SK-N-SH treated with all-trans-retinoic acid at 6 μM for 48 hours (cell line): ENCODE measurements around the gene TERC.

Experiments used
- ISL1 ChIP-seq: fragments of 250-450 bp; sonication (Bioruptor Pico); IDR thresholded peaks from 2 replicates; pipeline ENCODE4 v2.1.2; 2022; ENCODE audit warnings: mild to moderate bottlenecking, moderate library complexity
- PPARA ChIP-seq: fragments of 250-450 bp; sonication (Bioruptor Pico); IDR thresholded peaks from 2 replicates; pipeline ENCODE4 v1.5.0; 2020; ENCODE audit warnings: mild to moderate bottlenecking, borderline replicate concordance
- RARB ChIP-seq: fragments of 250-450 bp; sonication (Bioruptor Pico); IDR thresholded peaks from 2 replicates; pipeline ENCODE4 v1.8.0; 2021; ENCODE audit warnings: mild to moderate bottlenecking, moderate library complexity
- SNAI2 ChIP-seq: fragments of 250-450 bp; sonication (Bioruptor Pico); IDR thresholded peaks from 2 replicates; pipeline ENCODE4 v1.5.0; 2020; ENCODE audit warnings: mild to moderate bottlenecking, moderate library complexity
- ZC3H10 ChIP-seq: fragments of 250-450 bp; sonication (Bioruptor Pico); IDR thresholded peaks from 2 replicates; pipeline ENCODE4 v1.5.1; 2021; ENCODE audit warnings: mild to moderate bottlenecking, moderate library complexity
- ZFP30 ChIP-seq: fragments of 450-650 bp; formaldehyde crosslinking; IDR thresholded peaks from 2 replicates; pipeline ENCODE4 v1.5.0; 2022; ENCODE audit warnings: mild to moderate bottlenecking, moderate library complexity
- ZNF565 ChIP-seq: fragments of 450-650 bp; formaldehyde crosslinking; conservative IDR thresholded peaks from 2 replicates; pipeline ENCODE4 v1.5.0; 2020; ENCODE audit warnings: low read depth, mild to moderate bottlenecking, moderate library complexity
- TF ChIP-seq, protein P1 (sequence below): fragments of 250-450 bp; sonication (Bioruptor Pico); IDR thresholded peaks from 2 replicates; pipeline ENCODE4 v1.5.1; 2020; ENCODE audit warnings: low read depth, mild to moderate bottlenecking, moderate library complexity
- TF ChIP-seq, protein P2 (sequence below): fragments of 250-450 bp; sonication (Bioruptor Pico); IDR thresholded peaks from 2 replicates; pipeline ENCODE4 v1.5.1; 2021; ENCODE audit warnings: mild to moderate bottlenecking, moderate library complexity
- TF ChIP-seq, protein P3 (sequence below): fragments of 250-450 bp; sonication (Bioruptor Pico); IDR thresholded peaks from 2 replicates; pipeline ENCODE4 v1.8.0; 2020; ENCODE audit warnings: mild to moderate bottlenecking, moderate library complexity, borderline replicate concordance

DNA sequence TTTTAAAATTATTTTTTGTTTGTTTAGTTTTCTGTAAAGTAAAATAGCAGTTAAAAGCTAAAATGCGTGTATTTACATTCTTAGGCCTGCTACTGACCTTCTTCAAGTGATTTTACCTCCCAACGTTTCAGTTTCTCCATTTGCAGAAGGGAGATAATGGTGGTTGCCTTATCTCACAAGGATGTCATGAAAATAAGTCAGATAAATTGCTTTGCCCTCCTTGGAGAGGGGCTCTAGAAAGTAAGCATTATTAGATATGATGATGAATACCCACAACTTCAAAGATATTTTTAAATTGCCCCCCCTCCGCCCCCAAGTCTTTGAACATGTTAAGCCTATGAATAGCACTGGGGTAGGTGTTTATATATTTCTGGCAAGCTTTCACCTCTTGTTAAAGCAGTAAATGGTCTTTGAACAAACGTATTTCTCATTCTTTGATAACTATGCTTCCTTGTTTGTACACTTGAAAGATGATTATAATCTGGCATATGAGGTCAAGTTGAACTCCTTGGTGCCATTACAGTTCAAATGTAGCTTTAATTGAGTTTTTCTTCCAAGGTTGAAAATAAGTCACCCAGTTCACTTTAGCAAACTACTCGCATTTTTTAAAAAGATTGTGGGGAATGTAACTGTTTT lies 6.4 kb downstream of the TERC start:
- TF ChIP-seq, protein P1, sequence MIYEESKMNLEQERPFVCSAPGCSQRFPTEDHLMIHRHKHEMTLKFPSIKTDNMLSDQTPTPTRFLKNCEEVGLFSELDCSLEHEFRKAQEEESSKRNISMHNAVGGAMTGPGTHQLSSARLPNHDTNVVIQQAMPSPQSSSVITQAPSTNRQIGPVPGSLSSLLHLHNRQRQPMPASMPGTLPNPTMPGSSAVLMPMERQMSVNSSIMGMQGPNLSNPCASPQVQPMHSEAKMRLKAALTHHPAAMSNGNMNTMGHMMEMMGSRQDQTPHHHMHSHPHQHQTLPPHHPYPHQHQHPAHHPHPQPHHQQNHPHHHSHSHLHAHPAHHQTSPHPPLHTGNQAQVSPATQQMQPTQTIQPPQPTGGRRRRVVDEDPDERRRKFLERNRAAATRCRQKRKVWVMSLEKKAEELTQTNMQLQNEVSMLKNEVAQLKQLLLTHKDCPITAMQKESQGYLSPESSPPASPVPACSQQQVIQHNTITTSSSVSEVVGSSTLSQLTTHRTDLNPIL: no peak
- TF ChIP-seq ZFP30 (no peak), SNAI2 (CRISPR knock-in tag) (no peak), ZC3H10 (CRISPR knock-in tag) (no peak), ISL1 (no peak), PPARA (CRISPR knock-in tag) (no peak), ZNF565 (CRISPR knock-in tag) (no peak), RARB (CRISPR knock-in tag) (no peak)
- TF ChIP-seq, protein P2, sequence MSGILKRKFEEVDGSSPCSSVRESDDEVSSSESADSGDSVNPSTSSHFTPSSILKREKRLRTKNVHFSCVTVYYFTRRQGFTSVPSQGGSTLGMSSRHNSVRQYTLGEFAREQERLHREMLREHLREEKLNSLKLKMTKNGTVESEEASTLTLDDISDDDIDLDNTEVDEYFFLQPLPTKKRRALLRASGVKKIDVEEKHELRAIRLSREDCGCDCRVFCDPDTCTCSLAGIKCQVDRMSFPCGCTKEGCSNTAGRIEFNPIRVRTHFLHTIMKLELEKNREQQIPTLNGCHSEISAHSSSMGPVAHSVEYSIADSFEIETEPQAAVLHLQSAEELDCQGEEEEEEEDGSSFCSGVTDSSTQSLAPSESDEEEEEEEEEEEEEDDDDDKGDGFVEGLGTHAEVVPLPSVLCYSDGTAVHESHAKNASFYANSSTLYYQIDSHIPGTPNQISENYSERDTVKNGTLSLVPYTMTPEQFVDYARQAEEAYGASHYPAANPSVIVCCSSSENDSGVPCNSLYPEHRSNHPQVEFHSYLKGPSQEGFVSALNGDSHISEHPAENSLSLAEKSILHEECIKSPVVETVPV: no peak
- TF ChIP-seq, protein P3, sequence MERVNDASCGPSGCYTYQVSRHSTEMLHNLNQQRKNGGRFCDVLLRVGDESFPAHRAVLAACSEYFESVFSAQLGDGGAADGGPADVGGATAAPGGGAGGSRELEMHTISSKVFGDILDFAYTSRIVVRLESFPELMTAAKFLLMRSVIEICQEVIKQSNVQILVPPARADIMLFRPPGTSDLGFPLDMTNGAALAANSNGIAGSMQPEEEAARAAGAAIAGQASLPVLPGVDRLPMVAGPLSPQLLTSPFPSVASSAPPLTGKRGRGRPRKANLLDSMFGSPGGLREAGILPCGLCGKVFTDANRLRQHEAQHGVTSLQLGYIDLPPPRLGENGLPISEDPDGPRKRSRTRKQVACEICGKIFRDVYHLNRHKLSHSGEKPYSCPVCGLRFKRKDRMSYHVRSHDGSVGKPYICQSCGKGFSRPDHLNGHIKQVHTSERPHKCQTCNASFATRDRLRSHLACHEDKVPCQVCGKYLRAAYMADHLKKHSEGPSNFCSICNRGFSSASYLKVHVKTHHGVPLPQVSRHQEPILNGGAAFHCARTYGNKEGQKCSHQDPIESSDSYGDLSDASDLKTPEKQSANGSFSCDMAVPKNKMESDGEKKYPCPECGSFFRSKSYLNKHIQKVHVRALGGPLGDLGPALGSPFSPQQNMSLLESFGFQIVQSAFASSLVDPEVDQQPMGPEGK (CRISPR knock-in tag): no peak
